Inflammatory macrophage treated with lipopolysaccharide for 1 hour (primary cell): ENCODE results near the gene REPIN1.

Experiments
- DNase-seq, 2 donors: peaks; one replicate each; pipeline ENCODE4 v3.0.0-alpha.2; 2020 to 2022

Gene REPIN1

DNA sequence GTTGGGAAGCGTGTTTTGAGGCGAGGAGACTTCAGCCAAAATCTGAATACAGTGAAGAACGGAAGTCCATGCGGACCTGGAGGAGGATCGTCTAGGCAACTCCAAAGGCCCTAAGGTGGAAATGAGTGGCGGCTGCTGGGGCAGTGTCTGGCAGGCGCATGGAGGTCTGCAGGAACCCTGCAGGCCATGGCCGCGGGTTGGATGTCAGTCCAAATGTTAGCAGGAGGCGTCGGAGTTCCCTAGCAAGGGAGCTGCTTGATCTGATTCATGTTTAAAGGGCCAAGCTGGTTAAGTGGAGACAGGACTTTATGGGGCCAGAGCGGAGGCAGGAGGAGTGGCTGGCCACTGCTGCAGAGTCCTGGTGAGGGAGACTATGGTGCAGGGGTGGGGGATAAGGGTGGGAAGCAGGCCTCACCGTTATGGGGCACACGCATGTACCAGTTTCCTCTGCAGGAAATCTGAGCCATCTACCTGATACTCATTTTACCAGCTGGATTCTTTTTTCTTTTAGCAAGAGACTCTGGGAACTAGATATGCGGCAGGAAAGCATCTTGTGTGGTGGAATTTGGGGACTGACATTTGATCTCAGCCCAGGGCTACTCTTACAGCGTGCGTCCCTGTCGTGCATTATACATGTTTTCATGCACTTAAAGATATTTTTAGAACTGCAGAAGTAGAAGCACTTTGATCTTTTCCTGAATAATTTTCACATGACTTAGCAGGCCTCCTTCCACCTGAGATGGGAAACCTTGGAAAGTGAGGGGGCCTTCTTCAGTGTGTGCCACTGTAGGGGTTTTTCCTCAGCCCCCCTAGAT lies 6.6 kb upstream of the REPIN1 start:
- DNase-seq, result no peak

DNA sequence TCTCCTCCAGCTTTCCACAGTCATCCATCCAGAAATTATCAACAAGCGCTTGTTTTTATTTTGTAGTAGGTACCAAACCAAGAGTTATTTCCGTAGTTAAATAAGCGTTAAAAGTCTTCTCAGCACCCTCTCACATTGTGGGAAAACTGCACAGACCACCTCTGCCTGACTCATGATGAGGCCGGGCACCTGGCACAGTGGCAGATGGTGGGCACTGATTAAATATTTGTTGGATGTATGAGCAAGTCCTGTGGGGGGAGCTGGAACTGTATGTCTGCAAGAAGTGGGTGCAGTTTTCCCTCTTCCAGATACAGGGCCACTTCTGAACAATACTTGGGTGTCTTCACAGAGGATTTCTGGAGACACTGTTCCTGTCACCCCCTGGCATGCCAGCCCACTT lies 5.3 kb upstream of the REPIN1 start:
- no peak for DNase-seq

- peak; percentile 71 to 83 for DNase-seq
These were observed 4.8 kb upstream of the REPIN1 start for GRCh38 chr7:150363872-150364271.

- no peak for DNase-seq
These were observed 3.4 kb upstream of the REPIN1 start for GRCh38 chr7:150365194-150365593.

DNA sequence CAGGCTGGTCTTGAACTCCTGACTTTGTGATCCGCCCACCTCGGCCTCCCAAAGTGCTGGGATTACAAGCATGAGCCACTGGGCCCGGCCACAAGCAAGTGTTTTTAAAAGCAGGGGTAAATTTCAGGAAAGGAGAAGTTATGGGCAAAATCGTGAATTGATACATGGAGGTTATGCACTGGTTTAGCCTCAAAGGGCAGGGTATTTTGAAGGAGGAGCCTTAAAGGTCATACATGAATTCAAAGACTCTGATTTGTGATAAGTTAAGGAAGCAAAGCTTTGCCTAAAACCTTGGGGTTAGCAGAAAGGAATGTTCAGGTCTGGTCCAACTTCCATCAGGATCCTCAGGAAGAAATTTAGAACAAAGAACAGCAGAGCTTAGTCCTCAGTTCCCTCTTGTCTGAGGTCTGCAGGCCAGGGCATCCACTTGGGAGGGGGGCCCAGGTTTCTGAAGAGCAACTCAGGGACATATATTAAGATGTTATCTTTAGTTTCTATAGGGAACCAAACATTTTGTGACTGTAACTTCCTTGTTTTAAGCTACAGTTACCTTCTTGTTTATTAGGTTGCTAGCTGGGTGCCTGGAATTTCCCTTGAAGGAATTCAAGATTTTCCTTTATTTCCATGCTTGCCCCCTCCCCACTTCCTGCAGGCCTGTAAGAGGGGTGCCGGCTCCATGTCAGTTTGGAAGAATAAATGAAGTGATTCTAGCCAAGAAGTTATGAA lies 2.8 kb upstream of the REPIN1 start:
- DNase-seq, result peak; percentile 68 to 86

- peak; percentile 81 to 92 for DNase-seq
These were observed 936 bp upstream of the REPIN1 start for GRCh38 chr7:150367677-150368095.

GRCh38 chr7:150368884-150369747 lies 494 bp downstream of the REPIN1 start:
- DNase-seq, result peak; percentile 62 to 73

DNA sequence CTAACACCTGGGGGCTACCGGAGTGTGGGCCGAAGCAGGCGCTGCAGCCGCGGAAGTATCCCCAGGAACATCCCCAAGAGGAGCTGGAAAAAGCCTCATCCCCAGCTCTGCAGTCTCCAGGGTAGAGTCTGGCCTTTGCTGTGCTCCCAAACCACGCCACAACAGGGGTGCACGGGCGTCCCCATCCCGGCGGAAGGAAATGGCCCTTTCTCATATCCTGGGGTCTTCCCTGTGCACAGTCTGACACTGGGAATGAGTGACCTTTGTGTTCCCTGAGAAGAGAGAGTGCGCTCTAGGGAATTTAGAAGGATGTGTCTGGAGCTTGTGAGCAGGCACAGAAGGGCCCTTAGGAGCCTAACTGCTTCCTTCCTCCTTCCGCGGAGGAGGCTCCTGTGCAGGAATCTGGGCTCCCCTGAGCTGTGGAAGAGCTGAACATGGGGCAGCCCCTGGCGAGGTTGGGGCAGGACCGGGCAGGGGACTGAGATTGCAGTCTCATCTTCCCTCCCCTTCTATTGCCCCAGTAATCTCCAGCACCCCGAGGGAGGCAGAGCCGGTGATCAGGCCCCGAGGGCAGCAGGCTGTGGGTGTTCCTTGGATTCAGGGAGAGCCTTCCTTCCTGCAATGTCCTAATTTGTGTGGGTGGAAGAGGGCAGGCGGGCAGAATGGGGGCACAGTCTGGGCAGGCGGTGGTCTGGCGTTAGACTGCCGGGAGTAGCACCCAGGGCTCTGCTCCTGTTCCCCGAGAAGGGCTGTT lies 1.3 kb downstream of the REPIN1 start:
- peak in 1 of 2 donors; percentile 49 for DNase-seq

DNA sequence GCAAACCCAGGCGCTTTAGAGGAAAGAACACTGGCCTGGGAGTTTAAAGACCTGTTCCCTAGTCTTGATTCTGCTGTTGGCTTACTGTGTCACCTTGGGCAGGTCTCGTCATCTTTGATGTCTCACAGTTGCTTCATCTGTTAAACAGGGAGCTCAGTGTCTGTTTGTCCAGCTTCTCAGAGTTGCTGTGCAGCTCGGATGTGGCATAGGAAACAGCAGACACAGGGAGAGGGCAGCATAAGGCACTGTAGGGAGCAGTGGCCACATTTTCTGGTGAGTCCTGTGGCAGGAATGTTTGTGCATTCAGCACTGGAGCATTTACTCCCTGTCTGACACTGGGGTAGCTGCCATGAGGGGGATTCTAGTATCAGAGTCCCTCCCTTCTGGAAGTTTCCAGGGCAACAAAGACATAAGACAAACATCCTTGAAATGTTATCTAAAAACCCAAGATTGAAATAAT lies 2.0 kb downstream of the REPIN1 start:
- no peak for DNase-seq

DNA sequence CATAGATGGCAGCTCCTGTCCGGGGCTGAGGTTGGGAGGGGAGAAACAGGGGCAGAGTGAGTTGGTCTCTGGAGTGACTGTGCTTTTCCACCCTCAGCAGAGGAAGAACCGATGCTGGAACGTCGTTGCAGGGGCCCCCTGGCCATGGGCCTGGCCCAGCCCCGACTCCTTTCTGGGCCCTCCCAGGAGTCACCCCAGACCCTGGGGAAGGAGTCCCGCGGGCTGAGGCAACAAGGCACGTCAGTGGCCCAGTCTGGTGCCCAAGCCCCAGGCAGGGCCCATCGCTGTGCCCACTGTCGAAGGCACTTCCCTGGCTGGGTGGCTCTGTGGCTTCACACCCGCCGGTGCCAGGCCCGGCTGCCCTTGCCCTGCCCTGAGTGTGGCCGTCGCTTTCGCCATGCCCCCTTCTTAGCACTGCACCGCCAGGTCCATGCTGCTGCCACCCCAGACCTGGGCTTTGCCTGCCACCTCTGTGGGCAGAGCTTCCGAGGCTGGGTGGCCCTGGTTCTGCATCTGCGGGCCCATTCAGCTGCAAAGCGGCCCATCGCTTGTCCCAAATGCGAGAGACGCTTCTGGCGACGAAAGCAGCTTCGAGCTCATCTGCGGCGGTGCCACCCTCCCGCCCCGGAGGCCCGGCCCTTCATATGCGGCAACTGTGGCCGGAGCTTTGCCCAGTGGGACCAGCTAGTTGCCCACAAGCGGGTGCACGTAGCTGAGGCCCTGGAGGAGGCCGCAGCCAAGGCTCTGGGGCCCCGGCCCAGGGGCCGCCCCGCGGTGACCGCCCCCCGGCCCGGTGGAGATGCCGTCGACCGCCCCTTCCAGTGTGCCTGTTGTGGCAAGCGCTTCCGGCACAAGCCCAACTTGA lies 2.7 kb downstream of the REPIN1 start:
- DNase-seq, result no peak

DNA sequence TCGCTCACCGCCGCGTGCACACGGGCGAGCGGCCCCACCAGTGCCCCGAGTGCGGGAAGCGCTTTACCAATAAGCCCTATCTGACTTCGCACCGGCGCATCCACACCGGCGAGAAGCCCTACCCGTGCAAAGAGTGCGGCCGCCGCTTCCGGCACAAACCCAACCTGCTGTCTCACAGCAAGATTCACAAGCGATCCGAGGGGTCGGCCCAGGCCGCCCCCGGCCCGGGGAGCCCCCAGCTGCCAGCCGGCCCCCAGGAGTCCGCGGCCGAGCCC lies 3.3 kb downstream of the REPIN1 start:
- DNase-seq, result no peak

GRCh38 chr7:150372271-150373048 lies 3.8 kb downstream of the REPIN1 start:
- no peak for DNase-seq

GRCh38 chr7:150373049-150373801 lies 4.6 kb downstream of the REPIN1 start:
- no peak for DNase-seq

GRCh38 chr7:150374026-150374425 lies 5.4 kb downstream of the REPIN1 start:
- no peak for DNase-seq

GRCh38 chr7:150374472-150374871 lies 5.8 kb downstream of the REPIN1 start:
- no peak for DNase-seq

- no peak for DNase-seq
These were observed 7.3 kb downstream of the REPIN1 start for GRCh38 chr7:150375662-150376521.

GRCh38 chr7:150376560-150376959 lies 7.9 kb downstream of the REPIN1 start:
- no peak for DNase-seq

- peak; percentile 44 to 76 for DNase-seq
These were observed 8.6 kb downstream of the REPIN1 start for GRCh38 chr7:150377196-150377595.

- no peak for DNase-seq
These were observed 9.0 kb downstream of the REPIN1 start for GRCh38 chr7:150377635-150378034.
